AG10803 (cell line): ENCODE results near the gene LSAMP.
A peak's percentile ranks its signal among the peaks of the same experiment; 100 is the strongest.

Experiments used
- DNase-seq: peaks from one replicate; pipeline ENCODE4 v3.0.0; 2010; ENCODE audit warnings: low read depth
- H3K4me3 ChIP-seq: 2 replicates; pipeline ENCODE4 v1.5.1; 2011; ENCODE audit warnings: mild to moderate bottlenecking, low read length, control low read depth
- CTCF ChIP-seq: conservative IDR thresholded peaks from 2 replicates; pipeline ENCODE4 v1.5.1; 2011; ENCODE audit warnings: mild to moderate bottlenecking, low read length, control low read depth, inconsistent platforms

The LSAMP gene

GRCh38 chr3:115828401-115828800, 616.9 kb downstream of the LSAMP start:
- no peak for TF ChIP-seq CTCF

GRCh38 chr3:115827495-115827894, 617.8 kb downstream of the LSAMP start:
- H3K4me3 ChIP-seq, result no peak overlapping the region
- TF ChIP-seq CTCF, result no peak

More at GRCh38 chr3:115828401-115828800, 616.9 kb downstream of the LSAMP start:
- DNase-seq, result no peak
- no peak overlapping the region for H3K4me3 ChIP-seq

GRCh38 chr3:115825046-115825445, 620.2 kb downstream of the LSAMP start:
- TF ChIP-seq CTCF, result no peak
- peak; percentile 26 for DNase-seq
- H3K4me3 ChIP-seq, result no peak overlapping the region

More at GRCh38 chr3:115827495-115827894, 617.8 kb downstream of the LSAMP start:
- DNase-seq, result no peak

GRCh38 chr3:115823083-115823482, 622.2 kb downstream of the LSAMP start:
- no peak overlapping the region for H3K4me3 ChIP-seq
- TF ChIP-seq CTCF, result no peak
- DNase-seq, result no peak

GRCh38 chr3:115822579-115822978, 622.7 kb downstream of the LSAMP start:
- H3K4me3 ChIP-seq, result no peak overlapping the region
- no peak for DNase-seq
- TF ChIP-seq CTCF, result no peak

- DNase-seq, result peak; percentile 84
- peak; percentile 100 for TF ChIP-seq CTCF
These were observed 625.4 kb downstream of the LSAMP start for GRCh38 chr3:115819785-115820384.

GRCh38 chr3:115814778-115815380, 630.4 kb downstream of the LSAMP start:
- no peak overlapping the region for H3K4me3 ChIP-seq

More at GRCh38 chr3:115819785-115820384, 625.4 kb downstream of the LSAMP start:
- H3K4me3 ChIP-seq, result no peak overlapping the region

More at GRCh38 chr3:115814778-115815380, 630.4 kb downstream of the LSAMP start:
- peak; percentile 70 for DNase-seq
- peak; percentile 91 for TF ChIP-seq CTCF
